SK-N-SH (cell line): ENCODE data around the gene MRPS23. TPM values are rescaled to one million over a fixed set of nuclear protein-coding genes. Genes with fewer than 3 reads are reported as not detected.

Experiments
- CTCF ChIA-PET: fragments of 300-600, 350-600 bp; formaldehyde crosslinking; extraction: SDS; loops from one replicate; lab custom pipeline; 2021; lab: Yijun Ruan, JAX
- POLR2A ChIA-PET: fragments of 350-600 bp; sonication (Branson Sonifier 250); formaldehyde crosslinking; extraction: SDS; loops from one replicate; lab custom pipeline; 2020; ENCODE audit warnings: antibody characterized with exemption, inconsistent platforms; lab: Yijun Ruan, JAX
- DNase-seq: peaks from one replicate; pipeline ENCODE4 v3.0.0; 2012
- H2AFZ ChIP-seq: fragments of 200-600 bp; sonication (generic); 2 replicates; pipeline ENCODE4 v1.8.1; 2016; ENCODE audit warnings: antibody characterized with exemption, mild to moderate bottlenecking, low read depth
- H3F3A ChIP-seq: fragments of 200-600 bp; sonication (generic); replicated peaks from 2 replicates; pipeline ENCODE3; 2016; ENCODE audit warnings: antibody characterized with exemption, mild to moderate bottlenecking; ENCODE audit not compliant: insufficient read depth
- H3K27ac ChIP-seq, 2 experiments: fragments of 200-500 bp in 1 of 2; fragments of 200-600 bp in 1 of 2; sonication (Bioruptor generic) in 1 of 2; sonication (generic), shearing (Covaris generic) in 1 of 2; 2 replicates each; pipeline versions ENCODE4 v1.5.1 to v1.6.1; 2014 to 2016; ENCODE audit warnings: low read depth in 2 of 2, inconsistent platforms in 1 of 2, low read length in 1 of 2, mild to moderate bottlenecking in 1 of 2, mixed read lengths in 1 of 2
- H3K27me3 ChIP-seq: fragments of 200-600 bp; sonication (generic), shearing (Covaris generic); 2 replicates; pipeline ENCODE4 v1.6.1; 2016; ENCODE audit warnings: mixed run types; ENCODE audit not compliant: insufficient read depth
- H3K36me3 ChIP-seq, 2 experiments: fragments of 200-500 bp in 1 of 2; fragments of 200-600 bp in 1 of 2; sonication (Bioruptor generic) in 1 of 2; sonication (generic) in 1 of 2; replicated peaks in 1 of 2; 2 replicates each; pipeline versions ENCODE3 to v1.5.1; 2014 to 2016; ENCODE audit warnings: low read length in 1 of 2, mild to moderate bottlenecking in 1 of 2; ENCODE audit not compliant: insufficient read depth in 2 of 2, control insufficient read depth in 1 of 2
- H3K4me1 ChIP-seq, 2 experiments: fragments of 200-500 bp in 1 of 2; fragments of 200-600 bp in 1 of 2; sonication (Bioruptor generic) in 1 of 2; sonication (generic), shearing (Covaris generic) in 1 of 2; 2 replicates each; pipeline versions ENCODE4 v1.5.1 to v1.6.1; 2014 to 2016; ENCODE audit warnings: low read depth in 1 of 2, low read length in 1 of 2, mixed run types in 1 of 2; ENCODE audit not compliant: insufficient read depth in 2 of 2, control insufficient read depth in 1 of 2
- H3K4me2 ChIP-seq: fragments of 200-600 bp; sonication (generic), shearing (Covaris generic); 2 replicates; pipeline ENCODE4 v1.6.1; 2017; ENCODE audit warnings: mixed run types
- H3K4me3 ChIP-seq, 2 experiments: fragments of 200-500 bp in 1 of 2; fragments of 200-600 bp in 1 of 2; sonication (Bioruptor generic) in 1 of 2; sonication (generic), shearing (Covaris generic) in 1 of 2; 2 replicates each; pipeline versions ENCODE4 v1.5.1 to v1.8.1; 2014 to 2016; ENCODE audit warnings: low read depth in 2 of 2, inconsistent platforms in 1 of 2, low read length in 1 of 2, mild to moderate bottlenecking in 1 of 2, mixed read lengths in 1 of 2, moderate library complexity in 1 of 2
- H3K79me2 ChIP-seq: fragments of 200-600 bp; sonication (generic); 2 replicates; pipeline ENCODE4 v1.8.1; 2017; ENCODE audit warnings: mild to moderate bottlenecking; ENCODE audit not compliant: insufficient read depth
- H3K9ac ChIP-seq: fragments of 200-600 bp; sonication (generic); 2 replicates; pipeline ENCODE4 v1.6.1; 2017; ENCODE audit warnings: mixed run types
- H3K9me2 ChIP-seq: fragments of 200-600 bp; sonication (generic); 2 replicates; pipeline ENCODE4 v1.6.1; 2017; ENCODE audit warnings: mixed run types
- H3K9me3 ChIP-seq: fragments of 200-600 bp; sonication (generic); 2 replicates; pipeline ENCODE4 v1.6.1; 2017; ENCODE audit warnings: mixed run types, mild to moderate bottlenecking, moderate library complexity
- H4K20me1 ChIP-seq: fragments of 200-600 bp; sonication (generic); 2 replicates; pipeline ENCODE4 v1.6.1; 2017; ENCODE audit warnings: mild to moderate bottlenecking, mixed run types; ENCODE audit not compliant: insufficient read depth
- EZH2phosphoT487 ChIP-seq: fragments of 200-600 bp; sonication (generic); IDR thresholded peaks from 2 replicates; pipeline ENCODE4 v1.6.1; 2017; ENCODE audit warnings: low read depth, mixed run types, mild to moderate bottlenecking, antibody characterized with exemption, moderate library complexity, borderline replicate concordance
- FOXJ3 ChIP-seq: sonication (generic); formaldehyde crosslinking; IDR thresholded peaks from 2 replicates; pipeline ENCODE4 v1.5.1; 2020; ENCODE audit warnings: mild to moderate bottlenecking, missing genetic modification reagents
- GABPA ChIP-seq: IDR thresholded peaks from 2 replicates; pipeline ENCODE4 v1.4.0; 2012; ENCODE audit warnings: low read depth, mild to moderate bottlenecking
- JUND ChIP-seq: IDR thresholded peaks from 2 replicates; pipeline ENCODE4 v1.4.0; 2012
- MEF2A ChIP-seq: IDR thresholded peaks from 2 replicates; pipeline ENCODE4 v1.4.0; 2012; ENCODE audit warnings: low read depth, borderline replicate concordance
- NRF1 ChIP-seq: IDR thresholded peaks from 2 replicates; pipeline ENCODE4 v1.6.1; 2012; ENCODE audit warnings: low read depth, mild to moderate bottlenecking, low read length
- RCOR1 ChIP-seq: fragments of 150-350 bp; IDR thresholded peaks from 2 replicates; pipeline ENCODE4 v1.6.1; 2017; ENCODE audit warnings: antibody characterized with exemption, low read length
- RFX5 ChIP-seq: IDR thresholded peaks from 2 replicates; pipeline ENCODE4 v1.6.1; 2012; ENCODE audit warnings: mild to moderate bottlenecking, improper control_type of control experiment, low read length
- SIN3A ChIP-seq: IDR thresholded peaks from 2 replicates; pipeline ENCODE4 v1.6.1; 2012; ENCODE audit warnings: low read depth, mild to moderate bottlenecking, low read length, moderate library complexity, borderline replicate concordance
- TEAD4 ChIP-seq: IDR thresholded peaks from 2 replicates; pipeline ENCODE4 v1.4.0; 2012; ENCODE audit warnings: mild to moderate bottlenecking, borderline replicate concordance; ENCODE audit not compliant: insufficient read depth
- WGBS: methylation state at CpG from one replicate; pipeline ENCODE4 v1.1.6; 2017; ENCODE audit warnings: low lambda C conversion rate; 5-methylcytosine and 5-hydroxymethylcytosine counted together
- polyA plus RNA-seq, 3 experiments: library from polyadenylated mRNA; depleted of rRNA; stranded (reverse); fragments of >200 nt; gene quantifications; 2 replicates each; pipeline ENCODE4 v1.2.3, GENCODE V29; 2012
- TF ChIP-seq, protein P1 (sequence below): IDR thresholded peaks from 2 replicates; pipeline ENCODE4 v1.6.1; 2012; ENCODE audit warnings: mild to moderate bottlenecking, low read depth, low read length, moderate library complexity
- TF ChIP-seq, protein P2 (sequence below): IDR thresholded peaks from 2 replicates; pipeline ENCODE4 v1.4.0; 2012; ENCODE audit warnings: low read depth, borderline replicate concordance
- TF ChIP-seq, protein P3 (sequence below): IDR thresholded peaks from 2 replicates; pipeline ENCODE4; 2012

The MRPS23 gene
- polyA plus RNA-seq, 1 of the 3 experiments (the other 2 are of a cell fraction) = 105 TPM

DNA sequence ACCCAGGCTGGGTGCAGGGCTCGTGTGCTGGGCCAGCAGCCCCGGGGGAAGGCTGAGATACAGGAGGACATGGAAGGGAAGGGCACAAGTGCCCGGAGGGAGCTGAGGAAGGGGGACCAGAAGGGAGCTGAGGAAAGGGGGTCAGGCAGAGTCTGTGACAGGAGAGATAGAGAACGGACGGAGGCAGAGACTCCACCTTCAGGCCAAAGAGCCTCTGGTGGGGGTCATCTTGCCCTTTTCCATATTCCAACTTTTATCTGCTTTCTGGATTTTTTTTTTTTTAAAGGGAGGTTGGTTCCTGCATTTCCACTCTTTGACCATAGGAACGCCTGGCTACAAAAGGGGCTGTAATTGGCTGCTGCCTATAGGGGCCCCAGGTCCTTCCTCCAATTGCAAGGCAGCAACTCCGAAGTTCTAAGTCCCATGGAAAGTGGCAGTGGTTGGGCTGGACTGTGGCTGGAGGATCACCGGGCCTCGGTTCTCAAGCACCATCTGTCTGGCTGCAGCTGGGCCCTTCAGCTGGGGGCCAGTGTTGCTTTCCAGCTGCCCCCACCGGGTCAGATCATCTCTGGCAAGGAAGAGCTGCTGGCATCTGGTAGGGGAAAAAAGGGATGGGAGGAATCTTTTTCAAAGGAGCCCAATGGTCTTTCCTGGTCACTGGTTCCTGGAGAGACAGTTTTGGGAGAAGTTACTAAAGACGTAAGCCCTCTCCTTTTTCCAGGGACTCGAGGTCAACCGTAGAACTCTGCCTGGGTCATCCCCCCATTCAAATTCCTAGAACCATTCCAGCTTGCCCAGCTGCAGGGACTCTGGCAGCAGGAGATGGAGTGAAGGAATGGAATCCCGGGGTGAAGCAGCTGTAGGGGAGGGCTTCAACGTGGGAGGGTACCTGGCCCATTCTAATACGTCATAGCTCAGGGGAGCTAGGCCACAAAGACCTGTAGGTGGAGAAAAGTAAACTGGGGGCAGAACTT lies 13.1 kb upstream of the MRPS23 start:
- Histone ChIP-seq H3K79me2 (peaks cover 4% of the 10 kb centered on the region; the same call in 1 of the 2 replicates), H3K27ac (no peak overlapping the region), H3K27me3 (no peaks in the 10 kb centered on the region), H3K9me3 (no peaks in the 10 kb centered on the region), H3K4me2 (no peak overlapping the region), H3K4me3 (no peak overlapping the region), H3K36me3 (peaks cover 6 to 23% of the 10 kb centered on the region in 2 experiments), H3K4me1 (peaks cover 24 to 26% of the 10 kb centered on the region in 2 experiments; a peak in 3 of 4 replicates), H2AFZ (no peak overlapping the region), H3F3A (peaks cover 25% of the 10 kb centered on the region), H4K20me1 (no peaks in the 10 kb centered on the region), H3K9me2 (no peaks in the 10 kb centered on the region), H3K9ac (no peak overlapping the region)
- 93% methylated on average over 16 of the region's 16 CpGs for WGBS
- TF ChIP-seq EZH2phosphoT487 = no peak
- TF ChIP-seq RCOR1 = no peak
- TF ChIP-seq, protein P1, sequence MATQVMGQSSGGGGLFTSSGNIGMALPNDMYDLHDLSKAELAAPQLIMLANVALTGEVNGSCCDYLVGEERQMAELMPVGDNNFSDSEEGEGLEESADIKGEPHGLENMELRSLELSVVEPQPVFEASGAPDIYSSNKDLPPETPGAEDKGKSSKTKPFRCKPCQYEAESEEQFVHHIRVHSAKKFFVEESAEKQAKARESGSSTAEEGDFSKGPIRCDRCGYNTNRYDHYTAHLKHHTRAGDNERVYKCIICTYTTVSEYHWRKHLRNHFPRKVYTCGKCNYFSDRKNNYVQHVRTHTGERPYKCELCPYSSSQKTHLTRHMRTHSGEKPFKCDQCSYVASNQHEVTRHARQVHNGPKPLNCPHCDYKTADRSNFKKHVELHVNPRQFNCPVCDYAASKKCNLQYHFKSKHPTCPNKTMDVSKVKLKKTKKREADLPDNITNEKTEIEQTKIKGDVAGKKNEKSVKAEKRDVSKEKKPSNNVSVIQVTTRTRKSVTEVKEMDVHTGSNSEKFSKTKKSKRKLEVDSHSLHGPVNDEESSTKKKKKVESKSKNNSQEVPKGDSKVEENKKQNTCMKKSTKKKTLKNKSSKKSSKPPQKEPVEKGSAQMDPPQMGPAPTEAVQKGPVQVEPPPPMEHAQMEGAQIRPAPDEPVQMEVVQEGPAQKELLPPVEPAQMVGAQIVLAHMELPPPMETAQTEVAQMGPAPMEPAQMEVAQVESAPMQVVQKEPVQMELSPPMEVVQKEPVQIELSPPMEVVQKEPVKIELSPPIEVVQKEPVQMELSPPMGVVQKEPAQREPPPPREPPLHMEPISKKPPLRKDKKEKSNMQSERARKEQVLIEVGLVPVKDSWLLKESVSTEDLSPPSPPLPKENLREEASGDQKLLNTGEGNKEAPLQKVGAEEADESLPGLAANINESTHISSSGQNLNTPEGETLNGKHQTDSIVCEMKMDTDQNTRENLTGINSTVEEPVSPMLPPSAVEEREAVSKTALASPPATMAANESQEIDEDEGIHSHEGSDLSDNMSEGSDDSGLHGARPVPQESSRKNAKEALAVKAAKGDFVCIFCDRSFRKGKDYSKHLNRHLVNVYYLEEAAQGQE = no peak
- no peak for TF ChIP-seq FOXJ3 (CRISPR knock-in tag)
- TF ChIP-seq, protein P2, sequence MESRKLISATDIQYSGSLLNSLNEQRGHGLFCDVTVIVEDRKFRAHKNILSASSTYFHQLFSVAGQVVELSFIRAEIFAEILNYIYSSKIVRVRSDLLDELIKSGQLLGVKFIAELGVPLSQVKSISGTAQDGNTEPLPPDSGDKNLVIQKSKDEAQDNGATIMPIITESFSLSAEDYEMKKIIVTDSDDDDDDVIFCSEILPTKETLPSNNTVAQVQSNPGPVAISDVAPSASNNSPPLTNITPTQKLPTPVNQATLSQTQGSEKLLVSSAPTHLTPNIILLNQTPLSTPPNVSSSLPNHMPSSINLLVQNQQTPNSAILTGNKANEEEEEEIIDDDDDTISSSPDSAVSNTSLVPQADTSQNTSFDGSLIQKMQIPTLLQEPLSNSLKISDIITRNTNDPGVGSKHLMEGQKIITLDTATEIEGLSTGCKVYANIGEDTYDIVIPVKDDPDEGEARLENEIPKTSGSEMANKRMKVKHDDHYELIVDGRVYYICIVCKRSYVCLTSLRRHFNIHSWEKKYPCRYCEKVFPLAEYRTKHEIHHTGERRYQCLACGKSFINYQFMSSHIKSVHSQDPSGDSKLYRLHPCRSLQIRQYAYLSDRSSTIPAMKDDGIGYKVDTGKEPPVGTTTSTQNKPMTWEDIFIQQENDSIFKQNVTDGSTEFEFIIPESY = no peak
- no peak for TF ChIP-seq MEF2A
- no peak for TF ChIP-seq JUND
- TF ChIP-seq, protein P3, sequence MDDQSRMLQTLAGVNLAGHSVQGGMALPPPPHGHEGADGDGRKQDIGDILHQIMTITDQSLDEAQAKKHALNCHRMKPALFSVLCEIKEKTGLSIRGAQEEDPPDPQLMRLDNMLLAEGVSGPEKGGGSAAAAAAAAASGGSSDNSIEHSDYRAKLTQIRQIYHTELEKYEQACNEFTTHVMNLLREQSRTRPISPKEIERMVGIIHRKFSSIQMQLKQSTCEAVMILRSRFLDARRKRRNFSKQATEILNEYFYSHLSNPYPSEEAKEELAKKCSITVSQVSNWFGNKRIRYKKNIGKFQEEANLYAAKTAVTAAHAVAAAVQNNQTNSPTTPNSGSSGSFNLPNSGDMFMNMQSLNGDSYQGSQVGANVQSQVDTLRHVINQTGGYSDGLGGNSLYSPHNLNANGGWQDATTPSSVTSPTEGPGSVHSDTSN = no peak
- TF ChIP-seq TEAD4 = no peak
- no peak for TF ChIP-seq NRF1
- TF ChIP-seq GABPA = no peak
- no peak for TF ChIP-seq SIN3A
- no peak for TF ChIP-seq RFX5
- ChIA-PET CTCF (interaction anchor here (0.9 to 25.6 kb wide), 13 partner anchors 7 to 251 kb away, joined by 3 to 1002 read pairs (median 4); partner anchors contain the start of genes MRPS23, SRSF1 and VEZF1), POLR2A (interaction anchor here (1.0 to 3.8 kb wide), 4 partner anchors 13 to 132 kb away, joined by 3 to 36 read pairs (median 5); partner anchors contain the start of gene MRPS23)
- DNase-seq = peak; percentile 64
